Measurements from ENCODE around the gene ISLR.

ISLR gene

DNA sequence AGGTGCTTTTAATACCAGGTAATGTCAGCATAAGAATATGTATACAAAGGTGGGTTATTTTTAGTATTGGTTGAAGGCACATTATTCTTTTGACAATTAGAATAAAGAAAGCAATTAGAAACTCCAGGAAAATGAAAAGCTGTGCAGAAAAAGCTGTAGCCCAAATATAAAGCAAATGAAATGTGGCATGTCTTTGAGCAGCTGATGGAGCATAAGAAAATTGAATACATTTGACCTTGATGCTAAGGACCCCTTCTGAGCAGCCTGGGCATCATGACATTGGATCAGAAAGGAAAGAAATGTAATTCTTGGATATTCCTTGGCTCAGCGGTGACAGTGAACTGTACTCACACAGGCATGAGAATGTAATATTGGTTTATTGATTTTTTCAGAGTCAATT is 8.0 kb upstream of the ISLR start:
- no peak for DNase-seq (ENCODE audit: low spot score)
- TF ChIP-seq, protein P1, sequence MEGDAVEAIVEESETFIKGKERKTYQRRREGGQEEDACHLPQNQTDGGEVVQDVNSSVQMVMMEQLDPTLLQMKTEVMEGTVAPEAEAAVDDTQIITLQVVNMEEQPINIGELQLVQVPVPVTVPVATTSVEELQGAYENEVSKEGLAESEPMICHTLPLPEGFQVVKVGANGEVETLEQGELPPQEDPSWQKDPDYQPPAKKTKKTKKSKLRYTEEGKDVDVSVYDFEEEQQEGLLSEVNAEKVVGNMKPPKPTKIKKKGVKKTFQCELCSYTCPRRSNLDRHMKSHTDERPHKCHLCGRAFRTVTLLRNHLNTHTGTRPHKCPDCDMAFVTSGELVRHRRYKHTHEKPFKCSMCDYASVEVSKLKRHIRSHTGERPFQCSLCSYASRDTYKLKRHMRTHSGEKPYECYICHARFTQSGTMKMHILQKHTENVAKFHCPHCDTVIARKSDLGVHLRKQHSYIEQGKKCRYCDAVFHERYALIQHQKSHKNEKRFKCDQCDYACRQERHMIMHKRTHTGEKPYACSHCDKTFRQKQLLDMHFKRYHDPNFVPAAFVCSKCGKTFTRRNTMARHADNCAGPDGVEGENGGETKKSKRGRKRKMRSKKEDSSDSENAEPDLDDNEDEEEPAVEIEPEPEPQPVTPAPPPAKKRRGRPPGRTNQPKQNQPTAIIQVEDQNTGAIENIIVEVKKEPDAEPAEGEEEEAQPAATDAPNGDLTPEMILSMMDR (IDR thresholded peaks at IDR 0.05; ENCODE audit: extremely low read depth, insufficient read depth, missing control alignments) = no peak
- in situ Hi-C loops (cut with MboI; ENCODE audit: low pct_unique_long_range_greater_than_20kb, low sequenced_read_pairs, unreplicated experiment) = no loop called here

- peak; percentile 9 for DNase-seq (ENCODE audit: low spot score)
- in situ Hi-C loops (cut with MboI; ENCODE audit: low pct_unique_long_range_greater_than_20kb, low sequenced_read_pairs, unreplicated experiment) = no loop called here
- TF ChIP-seq, protein P1 (IDR thresholded peaks at IDR 0.05; ENCODE audit: extremely low read depth, insufficient read depth, missing control alignments) = no peak
These were observed 5.6 kb upstream of the ISLR start for GRCh38 chr15:74167891-74168331.

GRCh38 chr15:74168711-74169126 is 4.8 kb upstream of the ISLR start:
- TF ChIP-seq, protein P1 (IDR thresholded peaks at IDR 0.05; ENCODE audit: extremely low read depth, insufficient read depth, missing control alignments) = no peak
- in situ Hi-C loops (cut with MboI; ENCODE audit: low pct_unique_long_range_greater_than_20kb, low sequenced_read_pairs, unreplicated experiment) = no loop called here
- no peak for DNase-seq (ENCODE audit: low spot score)

DNA sequence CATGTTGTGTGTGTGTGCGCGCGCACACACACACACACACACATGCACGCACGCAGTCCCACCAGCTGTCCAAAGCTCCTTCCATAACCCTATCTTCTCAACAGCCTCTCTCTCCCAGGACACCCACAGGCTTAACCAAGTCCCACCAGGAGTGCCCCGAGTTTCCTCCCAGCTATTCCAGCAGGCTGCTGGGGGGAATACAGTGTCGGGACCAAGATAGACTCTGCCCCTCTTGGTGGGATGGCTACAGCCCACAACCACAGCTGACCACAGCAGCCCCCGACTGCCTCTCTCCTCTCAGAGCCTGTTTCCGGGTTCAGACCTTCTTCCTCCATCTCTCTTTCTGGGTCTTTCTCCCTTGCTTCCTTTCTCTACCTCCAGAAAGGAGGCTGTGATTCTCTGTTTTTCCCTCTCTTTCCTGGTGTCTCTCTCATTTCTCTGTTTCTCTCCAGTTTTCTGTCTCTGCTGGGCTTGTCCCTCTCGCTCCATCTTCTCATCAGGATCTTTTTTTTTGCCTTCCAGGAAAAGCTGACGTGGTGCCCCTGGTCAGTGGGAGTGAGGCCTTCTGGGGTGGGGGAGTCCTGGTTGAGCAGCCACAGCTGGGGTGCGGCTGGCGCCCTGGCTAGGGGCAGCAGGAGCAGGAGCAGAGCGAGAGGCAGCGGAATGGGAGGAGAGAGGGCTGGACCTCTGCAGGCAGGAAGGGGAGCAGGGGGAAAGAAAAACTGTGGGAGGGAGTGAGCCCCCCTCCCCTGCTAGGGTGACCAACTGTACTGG is 3.3 kb upstream of the ISLR start:
- in situ Hi-C loops (cut with MboI; ENCODE audit: low pct_unique_long_range_greater_than_20kb, low sequenced_read_pairs, unreplicated experiment) = no loop called here
- TF ChIP-seq, protein P1 (IDR thresholded peaks at IDR 0.05; ENCODE audit: extremely low read depth, insufficient read depth, missing control alignments) = no peak
- no peak for DNase-seq (ENCODE audit: low spot score)

DNA sequence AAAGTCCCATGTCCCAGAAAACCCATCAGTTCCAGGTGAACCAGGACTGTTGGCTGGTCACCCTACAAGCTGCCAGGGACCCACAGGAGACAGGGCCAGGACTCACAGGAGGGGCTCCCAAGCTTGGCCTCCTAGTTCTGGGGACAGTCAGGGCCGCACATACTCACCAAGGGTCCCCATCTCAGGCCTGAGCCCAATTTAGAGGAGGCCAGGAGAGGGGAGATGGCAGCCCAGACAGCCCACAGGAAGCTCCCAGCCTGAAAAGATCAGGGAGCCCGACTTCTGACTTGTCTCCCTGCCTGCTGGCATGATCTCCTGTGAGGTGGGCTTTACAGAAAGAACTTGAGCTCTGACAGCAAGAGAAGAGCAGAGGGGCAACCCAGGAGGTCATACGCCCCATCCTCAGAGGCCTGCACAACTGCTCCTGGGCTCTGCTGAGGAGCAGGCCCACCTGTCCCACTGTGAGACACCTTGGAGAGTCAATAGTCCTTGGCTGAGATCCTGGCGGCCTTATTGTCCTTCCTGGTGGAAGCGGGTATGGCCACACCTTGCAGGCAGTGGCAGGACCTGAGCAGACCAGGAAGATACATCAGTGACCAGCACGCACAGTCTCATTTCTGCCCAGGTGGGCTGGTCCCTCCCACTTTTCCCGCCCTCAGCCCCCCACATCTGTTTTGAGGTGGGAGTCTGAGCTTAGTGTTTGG is 2.5 kb upstream of the ISLR start:
- TF ChIP-seq, protein P1 (IDR thresholded peaks at IDR 0.05; ENCODE audit: extremely low read depth, insufficient read depth, missing control alignments) = no peak
- in situ Hi-C loops (cut with MboI; ENCODE audit: low pct_unique_long_range_greater_than_20kb, low sequenced_read_pairs, unreplicated experiment) = no loop called here
- DNase-seq (ENCODE audit: low spot score) = peak; percentile 8

DNA sequence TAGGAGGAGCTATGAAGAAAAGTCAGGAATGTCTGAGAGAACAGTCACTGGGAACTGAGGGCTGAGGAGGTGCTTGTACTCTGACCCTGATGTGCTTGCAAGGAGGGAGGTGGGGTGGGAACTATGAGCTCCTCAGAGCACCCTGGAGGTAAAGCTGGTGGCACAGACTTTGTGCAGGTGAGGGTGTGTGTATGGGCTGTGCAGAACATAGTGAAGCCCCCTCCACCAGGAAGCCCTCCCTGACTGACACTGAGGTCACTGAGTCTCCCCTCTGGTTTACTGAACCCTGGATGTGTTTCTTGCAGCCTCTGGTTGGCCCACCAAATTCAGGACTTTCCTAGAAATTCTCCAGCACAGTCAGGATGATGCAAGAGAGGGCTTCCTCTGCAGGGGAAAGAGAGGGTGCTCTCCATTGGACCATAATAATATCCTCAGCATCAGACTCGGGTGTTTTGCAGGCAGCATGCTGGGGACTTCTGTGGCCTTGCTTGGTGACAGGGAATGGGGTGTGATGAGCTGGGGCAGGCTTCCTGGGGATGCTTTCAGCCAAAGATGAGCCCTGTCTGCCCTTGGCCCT is 1.5 kb upstream of the ISLR start:
- DNase-seq (ENCODE audit: low spot score) = no peak
- in situ Hi-C loops (cut with MboI; ENCODE audit: low pct_unique_long_range_greater_than_20kb, low sequenced_read_pairs, unreplicated experiment) = no loop called here
- TF ChIP-seq, protein P1 (IDR thresholded peaks at IDR 0.05; ENCODE audit: extremely low read depth, insufficient read depth, missing control alignments) = no peak
